NCI-H82 treated with DMSO at 0.1 percent for 48 hours (cell line): ENCODE measurements around the gene FUT7.

Experiments
- DNase-seq: peaks from one replicate; lab custom pipeline; 2025; ENCODE audit not compliant: unreplicated experiment; lab: John Stamatoyannopoulos, UW

The FUT7 gene

GRCh38 chr9:137019891-137020683, 11.8 kb downstream of the FUT7 start:
- no peak for DNase-seq

DNA sequence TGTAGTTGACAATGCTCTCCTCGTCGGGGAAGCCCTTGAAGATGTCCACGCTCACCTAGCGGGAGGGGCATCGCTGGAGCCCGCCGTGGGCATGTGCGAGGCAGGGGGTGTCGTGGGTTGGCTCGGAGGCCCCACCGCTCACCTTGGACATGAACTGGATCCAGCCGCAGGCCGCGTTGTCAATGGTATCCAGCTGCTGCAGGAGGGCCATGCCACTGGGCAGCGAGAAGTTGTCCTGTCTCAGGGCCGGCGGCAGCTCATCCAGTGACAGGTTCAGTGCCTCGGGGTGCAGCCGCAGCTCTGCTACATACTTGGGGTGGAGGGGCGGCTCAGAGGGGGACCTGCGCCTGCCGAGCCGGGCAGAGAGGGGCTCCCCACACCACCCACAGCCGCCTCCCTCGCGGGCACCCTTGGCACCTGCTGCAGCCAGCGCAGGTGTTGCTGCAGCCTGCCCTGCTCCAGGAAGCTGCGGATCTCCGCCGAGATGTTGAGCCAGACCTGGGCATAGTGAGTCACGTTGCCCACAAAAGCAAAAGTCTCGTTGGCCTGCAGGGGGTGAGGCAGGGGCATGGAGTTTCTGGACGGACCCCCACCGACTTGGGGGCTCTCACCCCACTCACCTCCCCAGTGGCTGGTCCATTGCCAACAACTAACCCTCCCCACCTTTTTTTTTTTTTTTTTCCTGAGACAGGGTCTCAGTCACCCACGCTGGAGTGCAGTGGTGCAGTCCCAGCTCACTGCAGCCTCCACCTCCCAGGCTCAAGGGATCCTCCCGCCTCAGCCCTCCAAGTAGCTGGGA, 12.9 kb downstream of the FUT7 start:
- no peak for DNase-seq

- DNase-seq: no peak
Observed at GRCh38 chr9:137017791-137018497, 13.9 kb downstream of the FUT7 start.

GRCh38 chr9:137017071-137017470, 14.8 kb downstream of the FUT7 start:
- DNase-seq: no peak

- no peak for DNase-seq
Observed at GRCh38 chr9:137016436-137016835, 15.5 kb downstream of the FUT7 start.

DNA sequence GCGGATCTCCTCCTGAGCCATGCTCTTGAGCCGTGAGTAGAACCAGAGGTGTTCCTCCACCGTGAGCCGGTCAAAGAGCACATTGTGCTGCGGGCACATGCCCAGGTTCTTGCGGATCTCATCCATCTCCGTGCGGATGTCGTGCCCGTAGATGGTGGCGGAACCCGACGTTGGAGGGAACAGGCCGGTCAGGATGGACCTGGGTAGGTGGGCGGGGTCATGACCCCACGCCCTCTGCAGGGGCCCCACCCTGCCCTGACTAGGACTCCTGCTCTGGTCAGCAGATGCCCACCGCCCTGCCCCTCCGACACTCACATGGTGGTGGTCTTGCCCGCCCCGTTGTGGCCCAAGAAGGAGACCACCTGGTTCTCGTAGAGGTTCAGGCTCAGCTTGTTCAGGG, 15.9 kb downstream of the FUT7 start:
- DNase-seq: no peak

GRCh38 chr9:137015540-137015930, 16.4 kb downstream of the FUT7 start:
- no peak for DNase-seq

- no peak for DNase-seq
Observed at GRCh38 chr9:137014776-137015539, 16.9 kb downstream of the FUT7 start.

DNA sequence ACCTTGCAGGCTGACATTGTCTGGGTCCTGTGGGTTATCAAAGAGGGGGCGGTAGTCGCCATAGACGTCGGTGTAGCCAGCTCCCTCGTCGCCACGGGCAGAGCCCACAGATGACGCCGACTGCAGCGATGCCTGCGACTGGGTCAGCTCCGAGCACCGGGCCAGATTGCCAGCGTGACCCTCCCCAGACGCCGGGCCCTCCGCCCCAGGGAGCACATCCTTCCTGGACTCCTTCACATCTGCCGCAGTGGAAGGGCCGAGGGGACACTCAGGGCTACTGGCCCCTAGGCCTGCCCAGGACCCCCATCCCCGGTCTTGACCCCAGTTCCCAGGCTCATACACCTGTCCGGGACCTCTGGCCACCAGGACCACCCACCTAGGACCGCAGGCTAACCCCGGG, 17.7 kb downstream of the FUT7 start:
- DNase-seq: no peak

- DNase-seq: no peak
Observed at GRCh38 chr9:137013571-137013940, 18.3 kb downstream of the FUT7 start.

GRCh38 chr9:137012694-137013570, 19.0 kb downstream of the FUT7 start:
- no peak for DNase-seq

DNA sequence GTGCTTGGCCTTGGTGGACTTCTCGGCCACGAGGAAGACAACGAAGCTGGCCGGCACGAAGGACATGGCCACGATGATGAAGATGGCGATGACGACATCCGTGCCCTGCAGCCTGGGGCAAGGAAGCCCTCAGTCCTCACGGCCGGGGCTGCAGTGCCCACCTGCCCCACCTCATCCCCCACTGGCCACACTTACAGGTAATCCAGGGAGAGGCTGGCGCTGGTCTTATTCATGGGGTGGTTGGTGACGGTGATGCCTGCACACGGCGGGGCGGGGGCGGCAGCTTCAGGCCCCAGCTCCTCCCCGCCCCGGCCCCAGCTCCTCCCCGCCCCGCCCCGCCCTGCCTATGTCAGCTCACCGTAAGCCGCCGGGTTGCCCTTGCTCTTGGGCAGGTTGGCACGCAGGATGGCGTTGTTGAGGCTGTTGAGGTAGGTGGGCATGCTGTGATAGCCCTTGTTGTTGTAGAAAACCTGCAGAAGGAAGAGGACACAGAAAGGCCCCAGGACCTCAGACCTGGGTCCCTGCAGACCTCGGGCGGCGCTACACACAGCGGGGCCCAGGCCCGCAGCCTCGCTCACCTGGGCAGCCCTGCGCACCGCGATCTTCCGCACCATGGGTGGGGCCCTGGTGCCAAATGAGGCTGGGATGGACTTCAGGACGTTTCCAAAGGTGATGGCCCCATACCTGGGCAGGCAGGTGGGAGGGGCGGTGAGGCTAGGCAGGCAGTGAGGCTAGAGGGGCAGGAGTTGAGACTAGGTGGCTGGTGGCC, 19.8 kb downstream of the FUT7 start:
- DNase-seq: no peak

DNA sequence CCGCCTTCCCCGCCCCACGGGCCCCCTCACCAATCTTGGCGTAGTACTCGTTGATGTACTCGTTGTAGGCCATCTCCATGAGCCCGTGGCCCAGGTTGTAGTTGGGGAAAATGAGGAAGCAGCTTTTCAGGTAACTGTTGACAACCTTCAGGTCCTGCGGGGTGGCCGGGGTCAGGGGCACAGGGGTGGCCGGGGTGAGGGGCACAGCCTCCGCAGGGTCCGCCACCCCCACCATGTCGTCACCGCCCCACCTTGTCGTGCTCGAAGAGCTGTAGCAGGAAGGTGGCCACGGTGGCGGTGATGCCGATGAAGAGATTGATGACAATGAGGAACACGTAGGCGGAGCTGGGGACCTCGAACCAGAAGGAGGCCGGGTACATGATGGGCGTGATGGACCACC, 20.7 kb downstream of the FUT7 start:
- no peak for DNase-seq

- no peak for DNase-seq
Observed at GRCh38 chr9:137009938-137010732, 21.8 kb downstream of the FUT7 start.

- DNase-seq: no peak
Observed at GRCh38 chr9:137009217-137009616, 22.7 kb downstream of the FUT7 start.

- no peak for DNase-seq
Observed at GRCh38 chr9:137008312-137008711, 23.6 kb downstream of the FUT7 start.

DNA sequence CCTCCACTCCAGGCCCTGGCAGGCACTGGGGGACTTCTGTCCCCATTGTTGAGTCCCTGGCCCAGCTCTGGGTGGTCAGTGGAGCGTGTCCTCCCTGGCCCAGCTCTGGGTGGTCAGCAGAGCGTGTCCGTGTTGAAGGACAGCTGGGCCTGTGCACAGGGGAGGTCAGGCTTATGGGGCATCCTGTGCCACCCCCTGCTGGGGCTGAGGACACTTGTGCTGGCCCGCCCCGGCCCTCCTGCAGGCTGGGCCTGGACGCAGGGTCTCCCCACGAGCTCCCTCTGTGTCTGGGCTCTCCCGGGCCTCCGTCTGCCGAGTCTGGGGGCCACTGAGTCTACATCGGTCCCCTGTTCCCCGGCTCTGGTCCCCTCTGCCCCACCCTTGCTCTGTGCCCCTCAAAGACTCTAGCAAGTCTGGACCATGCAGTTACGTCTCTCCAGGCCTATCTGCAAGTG, 24.0 kb downstream of the FUT7 start:
- no peak for DNase-seq

DNA sequence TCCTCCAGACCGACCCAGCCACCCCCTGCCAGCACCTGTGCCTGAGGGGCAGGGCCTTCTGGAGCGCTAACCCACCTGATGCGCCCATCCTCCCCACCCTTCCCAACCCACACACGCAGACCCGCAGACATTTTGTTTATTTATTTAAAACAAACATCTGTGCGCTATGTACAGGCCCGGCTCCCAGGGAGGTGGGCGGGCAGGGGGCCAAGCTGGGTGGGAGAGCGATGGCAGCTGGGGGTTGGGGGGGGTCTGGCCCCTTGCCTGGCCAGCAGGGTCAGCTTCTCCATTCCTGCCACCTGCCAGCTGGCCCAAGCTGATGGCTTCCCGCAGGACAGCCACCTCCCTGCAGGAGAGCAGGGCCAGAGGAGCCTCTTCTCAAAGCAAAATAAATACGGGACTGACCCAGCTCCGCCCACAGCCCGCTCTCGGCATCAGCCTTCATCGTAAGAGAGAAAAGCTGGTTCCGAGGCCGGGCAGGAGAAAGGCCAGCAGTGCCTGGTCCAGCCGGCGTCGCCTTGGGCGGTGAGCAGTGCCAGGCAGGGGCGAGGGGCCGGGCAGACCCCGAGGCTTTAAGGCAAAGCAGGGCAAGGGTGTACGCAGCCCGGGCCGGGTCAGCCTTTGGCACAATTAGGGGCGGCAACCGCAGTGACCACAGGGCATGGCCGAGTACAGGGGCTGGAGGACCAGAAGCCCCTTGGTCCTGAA, 24.6 kb downstream of the FUT7 start:
- DNase-seq: no peak
